Lower lobe of right lung (tissue), 2 donors: ENCODE results near the gene SEC24C. TPM values are rescaled to one million over a fixed set of nuclear protein-coding genes. Genes with fewer than 3 reads are reported as not detected.

ENCODE experiments used
- ATAC-seq, 2 donors: fragments of 200-7000 bp; cut with Tn5 transposase; one replicate each; pipeline ENCODE4 v1.9.1; 2020 to 2022; ENCODE audit warnings: mild to moderate bottlenecking in 2 of 2, moderate library complexity in 2 of 2
- DNase-seq: peaks from one replicate; pipeline ENCODE4 v3.0.0-alpha.2; 2020
- H3K27ac ChIP-seq: fragments of 200-600 bp; one replicate; pipeline ENCODE4 v1.8.0; 2022
- H3K27me3 ChIP-seq: fragments of 200-600 bp; one replicate; pipeline ENCODE4 v1.8.0; 2022; ENCODE audit warnings: low read depth
- H3K36me3 ChIP-seq: fragments of 200-600 bp; one replicate; pipeline ENCODE4 v1.8.0; 2022; ENCODE audit warnings: mild to moderate bottlenecking
- H3K4me1 ChIP-seq: fragments of 200-600 bp; one replicate; pipeline ENCODE4 v1.8.0; 2022
- H3K4me3 ChIP-seq: fragments of 200-600 bp; one replicate; pipeline ENCODE4 v1.8.0; 2022; ENCODE audit warnings: mild to moderate bottlenecking
- H3K9me3 ChIP-seq: fragments of 200-600 bp; one replicate; pipeline ENCODE4 v1.8.0; 2022
- intact Hi-C: fragments of 100-400 bp; cut with DNase I; formaldehyde crosslinking; loops from one replicate; pipeline ENCODE4 v1.11.0; 2022
- total RNA-seq: library from RNA; stranded (reverse); fragmentation: NEBNext Ultra II Directional; extraction: Animal tissue kit (Norgen Biotek cat#: 25700); gene quantifications from one replicate; pipeline ENCODE4 v1.2.1, GENCODE V29; 2021
- TF ChIP-seq, protein P1 (sequence below): fragments of 200-600 bp; IDR thresholded peaks from one replicate; pipeline ENCODE4 v1.8.0; 2022; ENCODE audit warnings: antibody characterized with exemption, mild to moderate bottlenecking
- donor health status: DM: no; HTN: yes; CAD: no; lungs with severe emphysema.

The SEC24C gene
- total RNA-seq, 1 donor from 2014 or later, result 71.4 TPM

DNA sequence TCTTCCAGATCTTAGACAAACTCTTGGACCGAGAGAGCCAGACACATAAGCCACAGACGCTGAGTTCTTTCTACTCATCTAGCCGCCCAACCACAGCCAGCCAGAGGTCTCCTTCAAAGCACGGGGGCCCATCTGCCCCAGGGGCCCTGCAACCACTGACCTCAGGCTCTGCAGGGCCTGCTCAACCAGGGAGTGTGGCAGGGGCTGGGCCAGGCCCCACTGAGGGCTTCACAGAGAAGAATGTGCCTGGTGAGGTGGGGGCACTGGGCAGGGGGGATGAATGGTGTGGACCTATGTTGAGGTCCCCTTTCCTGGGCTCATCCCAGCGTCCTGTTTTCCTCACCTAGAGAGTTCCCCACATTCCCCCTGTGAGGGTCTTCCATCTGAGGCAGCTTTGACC lies 52.6 kb downstream of the SEC24C start:
- H3K9me3 ChIP-seq, result no peaks in the 10 kb centered on the region
- peaks cover 98% of the 10 kb centered on the region for H3K36me3 ChIP-seq
- H3K4me1 ChIP-seq, result no peaks in the 10 kb centered on the region
- TF ChIP-seq, protein P1, sequence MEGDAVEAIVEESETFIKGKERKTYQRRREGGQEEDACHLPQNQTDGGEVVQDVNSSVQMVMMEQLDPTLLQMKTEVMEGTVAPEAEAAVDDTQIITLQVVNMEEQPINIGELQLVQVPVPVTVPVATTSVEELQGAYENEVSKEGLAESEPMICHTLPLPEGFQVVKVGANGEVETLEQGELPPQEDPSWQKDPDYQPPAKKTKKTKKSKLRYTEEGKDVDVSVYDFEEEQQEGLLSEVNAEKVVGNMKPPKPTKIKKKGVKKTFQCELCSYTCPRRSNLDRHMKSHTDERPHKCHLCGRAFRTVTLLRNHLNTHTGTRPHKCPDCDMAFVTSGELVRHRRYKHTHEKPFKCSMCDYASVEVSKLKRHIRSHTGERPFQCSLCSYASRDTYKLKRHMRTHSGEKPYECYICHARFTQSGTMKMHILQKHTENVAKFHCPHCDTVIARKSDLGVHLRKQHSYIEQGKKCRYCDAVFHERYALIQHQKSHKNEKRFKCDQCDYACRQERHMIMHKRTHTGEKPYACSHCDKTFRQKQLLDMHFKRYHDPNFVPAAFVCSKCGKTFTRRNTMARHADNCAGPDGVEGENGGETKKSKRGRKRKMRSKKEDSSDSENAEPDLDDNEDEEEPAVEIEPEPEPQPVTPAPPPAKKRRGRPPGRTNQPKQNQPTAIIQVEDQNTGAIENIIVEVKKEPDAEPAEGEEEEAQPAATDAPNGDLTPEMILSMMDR, result no peak
- intact Hi-C loops, result no loop called here
- H3K27me3 ChIP-seq, result no peaks in the 10 kb centered on the region
- H3K27ac ChIP-seq, result no peak overlapping the region
- no peak overlapping the region for H3K4me3 ChIP-seq
- no peak for DNase-seq
- no peak for ATAC-seq

DNA sequence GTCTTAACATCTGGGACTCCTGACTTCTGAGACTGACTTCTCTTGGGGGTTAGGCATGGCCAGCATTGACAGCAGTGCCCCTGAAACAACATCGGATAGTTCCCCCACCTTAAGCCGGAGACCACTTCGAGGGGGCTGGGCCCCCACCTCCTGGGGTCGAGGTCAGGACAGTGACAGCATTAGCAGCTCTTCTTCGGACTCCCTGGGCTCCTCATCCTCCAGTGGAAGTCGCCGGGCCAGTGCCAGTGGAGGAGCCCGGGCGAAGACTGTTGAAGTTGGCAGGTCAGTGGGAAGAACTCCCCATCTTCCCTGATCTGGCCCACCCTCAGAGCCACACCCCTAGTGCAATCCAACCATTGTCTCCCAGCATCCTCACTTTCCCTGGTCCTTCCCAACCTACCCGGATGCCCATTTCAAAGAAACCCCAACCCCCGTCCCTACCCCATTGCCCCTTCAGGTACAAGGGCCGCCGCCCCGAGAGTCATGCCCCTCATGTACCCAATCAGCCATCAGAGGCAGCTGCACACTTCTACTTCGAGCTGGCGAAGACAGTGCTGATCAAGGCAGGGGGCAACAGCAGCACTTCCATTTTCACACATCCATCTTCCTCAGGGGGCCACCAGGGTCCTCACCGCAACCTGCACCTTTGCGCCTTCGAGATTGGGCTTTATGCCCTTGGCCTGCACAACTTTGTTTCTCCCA lies 53.3 kb downstream of the SEC24C start:
- Histone ChIP-seq H3K9me3 (no peaks in the 10 kb centered on the region), H3K27me3 (no peaks in the 10 kb centered on the region), H3K27ac (no peak overlapping the region), H3K36me3 (peaks cover 98% of the 10 kb centered on the region), H3K4me3 (no peak overlapping the region), H3K4me1 (no peaks in the 10 kb centered on the region)
- intact Hi-C loops, result no loop called here
- DNase-seq (no peak), ATAC-seq (no peak)
- TF ChIP-seq, protein P1, result no peak

DNA sequence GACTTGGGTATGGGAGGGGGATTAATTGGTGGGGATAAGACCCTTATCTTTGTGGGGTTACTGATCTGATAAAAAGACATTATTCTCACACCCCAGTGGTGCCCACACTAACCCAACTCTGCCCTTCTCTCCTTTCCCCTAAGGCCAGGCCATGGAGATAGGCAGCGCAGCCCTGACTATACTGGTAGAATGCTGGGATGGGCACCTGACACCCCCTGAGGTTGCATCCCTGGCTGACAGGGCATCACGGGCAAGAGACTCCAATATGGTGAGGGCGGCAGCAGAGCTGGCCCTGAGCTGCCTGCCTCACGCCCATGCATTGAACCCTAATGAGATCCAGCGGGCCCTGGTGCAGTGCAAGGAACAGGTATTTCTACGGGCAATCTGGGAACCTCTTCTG lies 53.9 kb downstream of the SEC24C start:
- TF ChIP-seq, protein P1, result no peak
- H3K27me3 ChIP-seq, result no peaks in the 10 kb centered on the region
- intact Hi-C loops, result no loop called here
- no peaks in the 10 kb centered on the region for H3K9me3 ChIP-seq
- no peaks in the 10 kb centered on the region for H3K4me1 ChIP-seq
- DNase-seq (no peak), ATAC-seq (no peak)
- peaks cover 98% of the 10 kb centered on the region for H3K36me3 ChIP-seq
- H3K27ac ChIP-seq, result no peak overlapping the region
- no peak overlapping the region for H3K4me3 ChIP-seq

DNA sequence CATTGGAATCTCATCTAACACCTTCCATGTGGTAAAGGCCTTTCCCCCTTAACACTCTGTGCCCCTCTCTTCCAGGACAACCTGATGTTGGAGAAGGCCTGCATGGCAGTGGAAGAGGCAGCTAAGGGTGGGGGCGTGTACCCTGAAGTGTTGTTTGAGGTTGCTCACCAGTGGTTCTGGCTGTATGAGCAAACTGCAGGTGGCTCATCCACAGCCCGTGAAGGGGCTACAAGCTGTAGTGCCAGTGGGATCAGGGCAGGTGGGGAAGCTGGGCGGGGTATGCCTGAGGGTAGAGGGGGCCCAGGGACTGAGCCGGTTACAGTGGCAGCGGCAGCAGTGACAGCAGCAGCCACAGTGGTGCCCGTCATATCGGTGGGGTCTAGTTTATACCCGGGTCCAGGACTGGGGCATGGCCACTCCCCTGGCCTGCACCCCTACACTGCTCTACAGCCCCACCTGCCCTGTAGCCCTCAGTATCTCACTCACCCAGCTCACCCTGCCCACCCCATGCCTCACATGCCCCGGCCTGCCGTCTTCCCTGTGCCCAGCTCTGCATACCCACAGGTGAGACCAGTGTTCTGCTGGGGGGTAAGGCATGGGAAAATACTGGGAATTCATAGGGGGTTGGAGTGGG lies 54.9 kb downstream of the SEC24C start:
- Histone ChIP-seq H3K9me3 (no peaks in the 10 kb centered on the region), H3K27ac (no peak overlapping the region), H3K4me1 (no peaks in the 10 kb centered on the region), H3K27me3 (no peaks in the 10 kb centered on the region), H3K36me3 (peaks cover 98% of the 10 kb centered on the region), H3K4me3 (no peak overlapping the region)
- TF ChIP-seq, protein P1, result no peak
- DNase-seq (no peak), ATAC-seq (peak in 1 of 2 donors; percentile 8)
- intact Hi-C loops, result no loop called here

DNA sequence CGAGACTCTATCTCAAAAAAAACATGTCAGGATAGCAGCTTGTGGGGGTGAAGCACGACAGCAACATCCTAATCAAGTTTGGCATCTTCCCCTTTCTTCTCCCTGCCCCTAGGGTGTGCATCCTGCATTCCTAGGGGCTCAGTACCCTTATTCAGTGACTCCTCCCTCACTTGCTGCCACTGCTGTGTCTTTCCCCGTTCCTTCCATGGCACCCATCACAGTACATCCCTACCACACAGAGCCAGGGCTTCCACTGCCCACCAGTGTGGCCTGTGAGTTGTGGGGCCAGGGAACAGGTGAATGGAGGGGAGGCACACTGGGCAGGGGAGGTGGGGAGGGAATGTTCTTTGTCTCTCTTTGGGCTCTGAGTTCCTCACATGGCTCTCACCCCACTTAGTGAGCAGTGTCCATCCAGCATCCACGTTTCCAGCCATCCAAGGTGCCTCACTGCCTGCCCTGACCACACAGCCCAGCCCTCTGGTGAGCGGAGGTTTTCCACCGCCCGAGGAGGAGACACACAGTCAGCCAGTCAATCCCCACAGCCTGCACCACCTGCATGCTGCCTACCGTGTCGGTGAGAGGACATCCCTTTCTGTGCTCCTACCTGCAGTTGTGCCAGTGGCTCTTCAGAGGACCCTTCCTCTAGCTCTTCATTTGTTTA lies 55.9 kb downstream of the SEC24C start:
- Histone ChIP-seq H3K27me3 (no peaks in the 10 kb centered on the region), H3K4me3 (no peak overlapping the region), H3K36me3 (peaks cover 98% of the 10 kb centered on the region), H3K9me3 (no peaks in the 10 kb centered on the region), H3K4me1 (no peaks in the 10 kb centered on the region), H3K27ac (no peak overlapping the region)
- TF ChIP-seq, protein P1, result no peak
- intact Hi-C loops, result no loop called here
- ATAC-seq (no peak), DNase-seq (no peak)
